Measurements from ENCODE around the gene KCNG2. TPM values are rescaled to one million over a fixed set of nuclear protein-coding genes. Genes with fewer than 3 reads are reported as not detected.

Gene KCNG2
- total and polyA plus RNA-seq, 2 of the 4 experiments (the other 2 are of a cell fraction) = not detected

GRCh38 chr18:79878741-79879378 lies 81.1 kb downstream of the KCNG2 start:
- TF ChIP-seq CHD1 (IDR thresholded peaks at IDR 0.05; ENCODE audit: low read depth, low read length) (no peak), MAZ (IDR thresholded peaks at IDR 0.05; ENCODE audit: borderline replicate concordance, low read depth, low read length) (no peak), ELK1 (IDR thresholded peaks at IDR 0.05; ENCODE audit: borderline replicate concordance, low read depth, low read length) (no peak), RCOR1 (IDR thresholded peaks at IDR 0.05; ENCODE audit: insufficient replicate concordance, low read length) (no peak), POLR2A (IDR thresholded peaks at IDR 0.05; ENCODE audit: low read depth, low read length) (no peak), BHLHE40 (IDR thresholded peaks at IDR 0.05; ENCODE audit: low read depth, low read length) (no peak), MAFK (IDR thresholded peaks at IDR 0.05; ENCODE audit: low read depth, low read length) (no peak), MXI1 (IDR thresholded peaks at IDR 0.05; ENCODE audit: borderline replicate concordance, low read depth, low read length) (no peak), FOS (IDR thresholded peaks at IDR 0.05; ENCODE audit: low read depth, low read length) (no peak)
- TF ChIP-seq, protein P1, sequence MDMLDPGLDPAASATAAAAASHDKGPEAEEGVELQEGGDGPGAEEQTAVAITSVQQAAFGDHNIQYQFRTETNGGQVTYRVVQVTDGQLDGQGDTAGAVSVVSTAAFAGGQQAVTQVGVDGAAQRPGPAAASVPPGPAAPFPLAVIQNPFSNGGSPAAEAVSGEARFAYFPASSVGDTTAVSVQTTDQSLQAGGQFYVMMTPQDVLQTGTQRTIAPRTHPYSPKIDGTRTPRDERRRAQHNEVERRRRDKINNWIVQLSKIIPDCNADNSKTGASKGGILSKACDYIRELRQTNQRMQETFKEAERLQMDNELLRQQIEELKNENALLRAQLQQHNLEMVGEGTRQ (IDR thresholded peaks at IDR 0.05; ENCODE audit: low read depth, low read length) = no peak
- H4K91ac ChIP-seq (ENCODE audit: insufficient read depth, low read depth, low read length) = no peak overlapping the region
- no peak overlapping the region for H2BK120ac ChIP-seq (ENCODE audit: low read depth, low read length)
- no peak overlapping the region for H3K14ac ChIP-seq (replicated peaks; ENCODE audit: low read depth, low read length)
- H3K4me3 ChIP-seq (ENCODE audit: insufficient read depth, low read depth, low read length) = no peak overlapping the region
- DNase-seq (no peak), ATAC-seq (ENCODE audit: low read depth) (no peak)
- H2AK9ac ChIP-seq (replicated peaks; ENCODE audit: low read depth, low read length, poor library complexity) = no peak overlapping the region
- H3K27ac ChIP-seq (ENCODE audit: insufficient read depth, low read length) = no peak overlapping the region
- CTCF ChIA-PET = no interaction called here
- no peaks in the 10 kb centered on the region for H3K79me1 ChIP-seq (ENCODE audit: low read depth in 1 of 2, low read length in 2 of 2)
- intact Hi-C loops (cut with micrococcal nuclease) (no loop called here), in situ Hi-C loops (cut with MboI; ENCODE audit: low sequenced_read_pairs) (no loop called here), dilution Hi-C loops (cut with HindIII; ENCODE audit: low sequenced_read_pairs, unreplicated experiment) (no loop called here)
- H3K9me3 ChIP-seq (ENCODE audit: control insufficient read depth, insufficient read depth, low read length) = peaks cover 8% of the 10 kb centered on the region; the same call in 1 of the 2 replicates
- no peak overlapping the region for H3K18ac ChIP-seq (ENCODE audit: low read depth, low read length)
- no peak overlapping the region for H4K5ac ChIP-seq (ENCODE audit: low read depth, low read length)
- no peaks in the 10 kb centered on the region; the same call in 1 of the 2 replicates for H3K36me3 ChIP-seq (ENCODE audit: control insufficient read depth, insufficient read depth, low read length)
- H3K4me1 ChIP-seq (ENCODE audit: control insufficient read depth, insufficient read depth, low read length) = no peaks in the 10 kb centered on the region
- POLR2A ChIA-PET (ENCODE audit: unreplicated experiment) = no interaction called here
- H3K56ac ChIP-seq (ENCODE audit: extremely low read depth, insufficient read depth, low read length) = no peak overlapping the region
- no TSS peak for BruUV-seq (replicated peaks)
- no peaks in the 10 kb centered on the region; the same call in none of the 2 replicates for H3K27me3 ChIP-seq (ENCODE audit: control insufficient read depth, insufficient read depth, low read length)
- H2BK5ac ChIP-seq (ENCODE audit: low read depth, low read length, poor library complexity, severe bottlenecking) = no peak overlapping the region
- no peak overlapping the region for H2AK5ac ChIP-seq (ENCODE audit: low read depth, low read length)
- no peak overlapping the region for H3K4me2 ChIP-seq (ENCODE audit: low read depth, low read length)
- H3K9ac ChIP-seq (ENCODE audit: low read depth, low read length) = no peak overlapping the region
- H2BK20ac ChIP-seq (ENCODE audit: low read depth, low read length) = no peak overlapping the region
- no peak overlapping the region for H2BK15ac ChIP-seq (ENCODE audit: low read depth, low read length)
- WGBS, 2 experiments (ENCODE audit: extremely low coverage in 2 of 2, insufficient read length in 1 of 2) = 89% methylated on average over 11 of the region's 20 CpGs; no CpG with 5 or more reads in 1 of the 2 experiments
- no peak overlapping the region for H3K23ac ChIP-seq (ENCODE audit: low read depth, low read length)
- no peaks in the 10 kb centered on the region for H4K20me1 ChIP-seq (ENCODE audit: insufficient read depth, low read length)
- H3K9me1 ChIP-seq (ENCODE audit: insufficient read depth, low read length) = no peaks in the 10 kb centered on the region
- H2AFZ ChIP-seq (replicated peaks; ENCODE audit: low read length, poor library complexity) = no peak overlapping the region
- no peak overlapping the region for H4K8ac ChIP-seq (ENCODE audit: low read depth in 2 of 2, low read length in 2 of 2)
- no peak overlapping the region for H3K4ac ChIP-seq (ENCODE audit: low read depth, low read length)

All from IMR-90 (cell line).